NK-92 (cell line): Measurements from ENCODE around the gene TCF15.

ENCODE experiments used
- DNase-seq: peaks from one replicate; lab custom pipeline; 2025; ENCODE audit not compliant: unreplicated experiment; lab: John Stamatoyannopoulos, UW

Gene TCF15

GRCh38 chr20:610130-611046, at the start of gene TCF15:
Gene TCF15, minus strand, starts transcription at chr20:610309. Its CDS starts 72 bp downstream, at chr20:610237.
- DNase-seq: no peak

- DNase-seq: no peak
Observed at GRCh38 chr20:658731-659291, 48.7 kb upstream of the TCF15 start.

GRCh38 chr20:658202-658601, 48.1 kb upstream of the TCF15 start:
- no peak for DNase-seq

- no peak for DNase-seq
Observed at GRCh38 chr20:655726-656624, 45.9 kb upstream of the TCF15 start.

- no peak for DNase-seq
Observed at GRCh38 chr20:654417-654750, 44.3 kb upstream of the TCF15 start.

GRCh38 chr20:653590-654416, 43.7 kb upstream of the TCF15 start:
- DNase-seq: no peak

GRCh38 chr20:653110-653589, 43.0 kb upstream of the TCF15 start, which contains the start of gene SRXN1:
Gene SRXN1, minus strand, starts transcription at chr20:653200. Its CDS starts 15 bp downstream, at chr20:653185.
- no peak for DNase-seq

- no peak for DNase-seq
Observed at GRCh38 chr20:652615-653109, 42.6 kb upstream of the TCF15 start.

GRCh38 chr20:651713-652614, 41.9 kb upstream of the TCF15 start:
- no peak for DNase-seq

- no peak for DNase-seq
Observed at GRCh38 chr20:650954-651353, 40.8 kb upstream of the TCF15 start.

GRCh38 chr20:650281-650680, 40.2 kb upstream of the TCF15 start:
- no peak for DNase-seq

GRCh38 chr20:647479-648019, 37.4 kb upstream of the TCF15 start:
- no peak for DNase-seq

GRCh38 chr20:646868-647233, 36.7 kb upstream of the TCF15 start:
- no peak for DNase-seq

GRCh38 chr20:646107-646867, 36.2 kb upstream of the TCF15 start:
- DNase-seq: no peak

- DNase-seq: no peak
Observed at GRCh38 chr20:645318-646106, 35.4 kb upstream of the TCF15 start.

GRCh38 chr20:644692-645317, 34.7 kb upstream of the TCF15 start:
- DNase-seq: no peak
